DOHH2 (cell line): ENCODE results near the gene IQGAP3.

ENCODE experiments used
- EZH2phosphoT487 ChIP-seq: fragments of 200-600 bp; sonication (generic); IDR thresholded peaks from 2 replicates; pipeline ENCODE4 v1.6.1; 2017; ENCODE audit warnings: borderline replicate concordance, mild to moderate bottlenecking, antibody characterized with exemption, low read length, moderate library complexity, mixed read lengths
- TF ChIP-seq, protein P1 (sequence below): fragments of 200-600 bp; sonication (generic); IDR thresholded peaks from one replicate; pipeline ENCODE4 v1.5.1; 2014; ENCODE audit warnings: antibody characterized with exemption, mild to moderate bottlenecking, low read depth, low read length; ENCODE audit not compliant: poor library complexity, severe bottlenecking

DNA sequence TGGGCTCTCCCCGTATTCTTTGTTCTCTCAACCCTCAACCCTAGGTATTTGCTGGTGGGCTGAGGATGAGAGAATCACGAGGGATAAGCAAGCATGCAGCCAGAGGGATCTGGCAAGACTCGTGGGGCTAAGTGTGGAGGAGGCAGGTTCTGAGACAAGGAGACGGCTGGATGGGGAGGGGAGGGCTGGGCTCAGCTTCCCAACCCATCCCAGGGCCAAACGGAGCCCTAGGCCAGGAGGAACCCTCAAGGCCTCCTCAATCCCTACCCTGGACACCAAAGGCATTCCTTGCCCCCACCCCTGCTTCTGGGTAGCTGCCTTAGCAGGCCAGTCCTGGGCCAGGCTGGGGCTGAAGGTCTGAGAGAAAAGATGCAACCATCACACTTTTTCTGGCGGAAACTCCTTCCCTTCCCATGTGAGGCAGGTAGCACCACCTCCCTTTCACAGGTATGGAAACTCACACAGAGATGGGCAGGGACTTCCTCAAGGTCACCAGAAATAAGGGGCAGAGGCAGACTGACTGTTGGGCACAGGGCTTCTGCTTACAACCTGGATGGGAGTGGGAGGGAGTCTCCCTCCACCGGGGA, 78.0 kb downstream of the IQGAP3 start:
- TF ChIP-seq, protein P1, sequence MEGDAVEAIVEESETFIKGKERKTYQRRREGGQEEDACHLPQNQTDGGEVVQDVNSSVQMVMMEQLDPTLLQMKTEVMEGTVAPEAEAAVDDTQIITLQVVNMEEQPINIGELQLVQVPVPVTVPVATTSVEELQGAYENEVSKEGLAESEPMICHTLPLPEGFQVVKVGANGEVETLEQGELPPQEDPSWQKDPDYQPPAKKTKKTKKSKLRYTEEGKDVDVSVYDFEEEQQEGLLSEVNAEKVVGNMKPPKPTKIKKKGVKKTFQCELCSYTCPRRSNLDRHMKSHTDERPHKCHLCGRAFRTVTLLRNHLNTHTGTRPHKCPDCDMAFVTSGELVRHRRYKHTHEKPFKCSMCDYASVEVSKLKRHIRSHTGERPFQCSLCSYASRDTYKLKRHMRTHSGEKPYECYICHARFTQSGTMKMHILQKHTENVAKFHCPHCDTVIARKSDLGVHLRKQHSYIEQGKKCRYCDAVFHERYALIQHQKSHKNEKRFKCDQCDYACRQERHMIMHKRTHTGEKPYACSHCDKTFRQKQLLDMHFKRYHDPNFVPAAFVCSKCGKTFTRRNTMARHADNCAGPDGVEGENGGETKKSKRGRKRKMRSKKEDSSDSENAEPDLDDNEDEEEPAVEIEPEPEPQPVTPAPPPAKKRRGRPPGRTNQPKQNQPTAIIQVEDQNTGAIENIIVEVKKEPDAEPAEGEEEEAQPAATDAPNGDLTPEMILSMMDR = no peak
- TF ChIP-seq EZH2phosphoT487 = no peak
